ACC112 (cell line): ENCODE data around the gene FYN.
A peak's percentile ranks its signal among the peaks of the same experiment; 100 is the strongest.
"Not testable (repeated sequence)": the region's sequence is repeated elsewhere in the genome, so short reads cannot be mapped to it uniquely, and the experiment has no call there.

ENCODE experiments used
- H2AFZ ChIP-seq: fragments of 200-600 bp; sonication (generic); one replicate; pipeline ENCODE4 v1.6.0; 2017; ENCODE audit warnings: antibody characterized with exemption, low read length; ENCODE audit not compliant: unreplicated experiment
- H3K27ac ChIP-seq: fragments of 200-600 bp; sonication (generic); 2 replicates; pipeline ENCODE4 v1.5.1; 2014; ENCODE audit warnings: low read depth, mild to moderate bottlenecking, antibody characterized with exemption, low read length, moderate library complexity
- H3K27me3 ChIP-seq: fragments of 200-600 bp; sonication (generic); 2 replicates; pipeline ENCODE4 v1.6.1; 2014; ENCODE audit warnings: mild to moderate bottlenecking, antibody characterized with exemption, low read length, moderate library complexity, mixed read lengths; ENCODE audit not compliant: insufficient read depth
- H3K36me3 ChIP-seq: fragments of 200-600 bp; sonication (generic); 2 replicates; pipeline ENCODE4 v1.6.1; 2016; ENCODE audit warnings: mild to moderate bottlenecking, antibody characterized with exemption, low read length, moderate library complexity, mixed read lengths; ENCODE audit not compliant: insufficient read depth
- H3K4me1 ChIP-seq: fragments of 200-600 bp; sonication (generic); one replicate; pipeline ENCODE4 v1.6.1; 2016; ENCODE audit warnings: low read length, mixed read lengths; ENCODE audit not compliant: insufficient read depth, unreplicated experiment, control insufficient read depth
- H3K4me3 ChIP-seq: fragments of 200-600 bp; sonication (generic); 2 replicates; pipeline ENCODE4 v1.5.1; 2014; ENCODE audit warnings: mild to moderate bottlenecking, low read depth, low read length
- H3K79me2 ChIP-seq: fragments of 200-600 bp; sonication (generic); one replicate; pipeline ENCODE4 v1.6.0; 2016; ENCODE audit warnings: low read length; ENCODE audit not compliant: control insufficient read depth, unreplicated experiment, insufficient read depth

Gene FYN

GRCh38 chr6:111644893-111645430 lies 228.3 kb downstream of the FYN start:
- H3K4me1 ChIP-seq, result peaks cover 3% of the 10 kb centered on the region
- H3K36me3 ChIP-seq, result no peaks in the 10 kb centered on the region
- H3K27me3 ChIP-seq, result no peaks in the 10 kb centered on the region
- H3K27ac ChIP-seq, result no peak overlapping the region
- no peaks in the 10 kb centered on the region for H3K79me2 ChIP-seq
- no peak overlapping the region for H3K4me3 ChIP-seq
- H2AFZ ChIP-seq, result no peak overlapping the region

- no peaks in the 10 kb centered on the region for H3K79me2 ChIP-seq
- no peaks in the 10 kb centered on the region for H3K27me3 ChIP-seq
- peaks cover 3% of the 10 kb centered on the region for H3K4me1 ChIP-seq
- no peak overlapping the region for H3K27ac ChIP-seq
- no peak overlapping the region for H3K4me3 ChIP-seq
- H2AFZ ChIP-seq, result peak overlapping the region; percentile 92
- no peaks in the 10 kb centered on the region for H3K36me3 ChIP-seq
These were observed 230.6 kb downstream of the FYN start for GRCh38 chr6:111642463-111643158.

GRCh38 chr6:111639266-111639665 lies 234.0 kb downstream of the FYN start:
- Histone ChIP-seq H3K36me3 (no peaks in the 10 kb centered on the region), H2AFZ (no peak overlapping the region), H3K4me3 (no peak overlapping the region), H3K27ac (no peak overlapping the region), H3K4me1 (peaks cover 3% of the 10 kb centered on the region), H3K27me3 (no peaks in the 10 kb centered on the region), H3K79me2 (no peaks in the 10 kb centered on the region)

- H3K79me2 ChIP-seq, H3K27ac ChIP-seq, H3K36me3 ChIP-seq, H3K27me3 ChIP-seq, H2AFZ ChIP-seq, H3K4me3 ChIP-seq, H3K4me1 ChIP-seq: not testable (repeated sequence)
These were observed 238.3 kb downstream of the FYN start for GRCh38 chr6:111634981-111635380.

GRCh38 chr6:111633822-111634221 lies 239.4 kb downstream of the FYN start:
- Histone ChIP-seq H3K36me3 (no peaks in the 10 kb centered on the region), H3K27ac (no peak overlapping the region), H3K4me1 (no peaks in the 10 kb centered on the region), H3K4me3 (no peak overlapping the region), H3K79me2 (no peaks in the 10 kb centered on the region), H2AFZ (no peak overlapping the region), H3K27me3 (no peaks in the 10 kb centered on the region)

GRCh38 chr6:111632468-111633247 lies 240.6 kb downstream of the FYN start:
- Histone ChIP-seq H3K79me2 (no peaks in the 10 kb centered on the region), H3K36me3 (no peaks in the 10 kb centered on the region), H3K27me3 (no peaks in the 10 kb centered on the region), H3K4me1 (no peaks in the 10 kb centered on the region), H3K27ac (no peak overlapping the region), H2AFZ (no peak overlapping the region), H3K4me3 (no peak overlapping the region)

GRCh38 chr6:111631903-111632460 lies 241.3 kb downstream of the FYN start:
- Histone ChIP-seq H2AFZ (no peak overlapping the region), H3K4me3 (no peak overlapping the region), H3K36me3 (no peaks in the 10 kb centered on the region), H3K27ac (no peak overlapping the region), H3K79me2 (no peaks in the 10 kb centered on the region), H3K4me1 (no peaks in the 10 kb centered on the region), H3K27me3 (no peaks in the 10 kb centered on the region)

GRCh38 chr6:111631018-111631417 lies 242.2 kb downstream of the FYN start:
- Histone ChIP-seq H3K36me3 (no peaks in the 10 kb centered on the region), H3K79me2 (no peaks in the 10 kb centered on the region), H3K4me3 (no peak overlapping the region), H3K27ac (no peak overlapping the region), H3K4me1 (peaks cover 5% of the 10 kb centered on the region), H3K27me3 (no peaks in the 10 kb centered on the region), H2AFZ (no peak overlapping the region)

GRCh38 chr6:111628142-111628850 lies 245.0 kb downstream of the FYN start:
- Histone ChIP-seq H3K4me3 (0 out of 2 replicates have a peak overlapping the region, but pooled peaks have one; percentile 7), H3K36me3 (no peaks in the 10 kb centered on the region), H3K79me2 (no peaks in the 10 kb centered on the region), H2AFZ (peak overlapping the region; percentile 63), H3K27me3 (no peaks in the 10 kb centered on the region), H3K27ac (peak overlapping the region; percentile 31; the same call in 1 of the 2 replicates), H3K4me1 (peaks cover 23% of the 10 kb centered on the region)

GRCh38 chr6:111626441-111626840 lies 246.8 kb downstream of the FYN start:
- Histone ChIP-seq H3K4me1 (peaks cover 23% of the 10 kb centered on the region), H3K27me3 (no peaks in the 10 kb centered on the region), H3K79me2 (no peaks in the 10 kb centered on the region), H3K27ac (no peak overlapping the region), H2AFZ (peak overlapping the region; percentile 37), H3K36me3 (no peaks in the 10 kb centered on the region), H3K4me3 (peak overlapping the region; percentile 56)
